B cell (primary cell): ENCODE data around the gene ZNF534. TPM values are rescaled to one million over a fixed set of nuclear protein-coding genes. Genes with fewer than 3 reads are reported as not detected.

ENCODE experiments used
- ATAC-seq: fragments of 200-7000 bp; cut with Tn5 transposase; one replicate; pipeline ENCODE4 v1.10.0; 2021; ENCODE audit warnings: low read depth, mild to moderate bottlenecking, moderate number of reproducible peaks, moderate library complexity
- CTCF ChIA-PET: fragments of 350-600 bp; sonication (Branson Sonifier 250); formaldehyde crosslinking; loops from one replicate; lab custom pipeline; 2021; ENCODE audit warnings: antibody characterized with exemption, inconsistent platforms; lab: Charles Lee
- POLR2A ChIA-PET: fragments of 350-600 bp; sonication (Branson Sonifier 250); formaldehyde crosslinking; loops from one replicate; lab custom pipeline; 2021; ENCODE audit warnings: antibody characterized with exemption; lab: Charles Lee
- DNase-seq: peaks from one replicate; pipeline ENCODE4 v3.0.0; 2013
- H2AFZ ChIP-seq: 2 replicates; pipeline ENCODE4 v1.6.1; 2012; ENCODE audit warnings: mild to moderate bottlenecking, low read depth, low read length; ENCODE audit not compliant: insufficient read depth, poor library complexity, severe bottlenecking
- H3K27ac ChIP-seq, 2 donors: 1 replicate in 1 of 2; 2 replicates in 1 of 2; pipeline ENCODE4 v1.5.1; 2012 to 2013; ENCODE audit warnings: low read length in 2 of 2, mild to moderate bottlenecking in 2 of 2, moderate library complexity in 1 of 2
- H3K27me3 ChIP-seq, 4 experiments: fragments of 200-600 bp in 1 of 4; sonication (generic) in 1 of 4; replicated peaks in 1 of 4; 1 replicate in 2 of 4; 2 replicates in 2 of 4; pipeline versions ENCODE4 v1.6.1 to v1.7.0; 2013 to 2016; ENCODE audit warnings: low read length in 3 of 4, mild to moderate bottlenecking in 2 of 4, mixed read lengths in 1 of 4, moderate library complexity in 1 of 4; ENCODE audit not compliant: insufficient read depth in 4 of 4, control insufficient read depth in 3 of 4; ENCODE audit errors: control extremely low read depth in 1 of 4
- H3K36me3 ChIP-seq, 2 experiments: replicated peaks in 1 of 2; 1 replicate in 1 of 2; 2 replicates in 1 of 2; pipeline versions ENCODE4 v1.6.1 to v1.7.1; 2013; ENCODE audit warnings: low read length in 1 of 2; ENCODE audit not compliant: insufficient read depth in 2 of 2, control insufficient read depth in 1 of 2; ENCODE audit errors: control extremely low read depth in 1 of 2, extremely low read depth in 1 of 2
- H3K4me1 ChIP-seq, 2 donors: fragments of 200-600 bp in 1 of 2; sonication (generic) in 1 of 2; 1 replicate in 1 of 2; 2 replicates in 1 of 2; pipeline versions ENCODE4 v1.5.1 to v1.6.1; 2013 to 2017; ENCODE audit warnings: low read length in 2 of 2; ENCODE audit not compliant: control insufficient read depth in 2 of 2, insufficient read depth in 2 of 2
- H3K4me2 ChIP-seq: replicated peaks from 2 replicates; pipeline ENCODE3; 2012; ENCODE audit warnings: mild to moderate bottlenecking, low read depth, low read length; ENCODE audit not compliant: poor library complexity, severe bottlenecking
- H3K4me3 ChIP-seq, 5 experiments: fragments of 200-600 bp in 1 of 5; sonication (generic) in 1 of 5; 1 replicate in 3 of 5; 2 replicates in 2 of 5; pipeline versions ENCODE4 v1.5.1 to v1.7.0; 2011 to 2016; ENCODE audit warnings: low read length in 4 of 5, mild to moderate bottlenecking in 4 of 5, low read depth in 2 of 5, control low read depth in 1 of 5, moderate library complexity in 1 of 5; ENCODE audit not compliant: insufficient read depth in 1 of 5; ENCODE audit errors: control extremely low read depth in 1 of 5, extremely low read depth in 1 of 5
- H3K79me2 ChIP-seq: fragments of 200-600 bp; sonication (generic); one replicate; pipeline ENCODE4 v1.6.0; 2016; ENCODE audit warnings: low read length; ENCODE audit not compliant: control insufficient read depth, insufficient read depth
- H3K9ac ChIP-seq: fragments of 200-600 bp; sonication (generic); 2 replicates; pipeline ENCODE4 v1.6.1; 2017; ENCODE audit warnings: mild to moderate bottlenecking, low read length, moderate library complexity
- H3K9me3 ChIP-seq, 3 donors: one replicate each; pipeline versions ENCODE4 v1.6.1 to v1.7.1; 2013; ENCODE audit warnings: low read length in 2 of 3; ENCODE audit not compliant: control insufficient read depth in 2 of 3, insufficient read depth in 1 of 3; ENCODE audit errors: control extremely low read depth in 1 of 3
- H4K20me1 ChIP-seq: 2 replicates; pipeline ENCODE4 v1.6.0; 2012; ENCODE audit warnings: mild to moderate bottlenecking, low read length; ENCODE audit not compliant: insufficient read depth, control insufficient read depth, poor library complexity, severe bottlenecking
- H3K27ac Mint-ChIP-seq: one replicate; pipeline ENCODE4 v1.8.0; 2021; ENCODE audit warnings: mixed read lengths
- H3K27me3 Mint-ChIP-seq: one replicate; pipeline ENCODE4 v1.8.0; 2021; ENCODE audit warnings: mixed read lengths
- H3K4me1 Mint-ChIP-seq: one replicate; pipeline ENCODE4 v1.8.0; 2021; ENCODE audit warnings: mixed read lengths
- H3K4me3 Mint-ChIP-seq: one replicate; pipeline ENCODE4 v1.8.0; 2021; ENCODE audit warnings: mixed read lengths
- H3K9me3 Mint-ChIP-seq: one replicate; pipeline ENCODE4 v1.8.0; 2022; ENCODE audit warnings: mixed read lengths; ENCODE audit not compliant: insufficient read depth
- CTCF ChIP-seq: fragments of 200-600 bp; IDR thresholded peaks from one replicate; pipeline ENCODE4 v1.8.0; 2022; ENCODE audit warnings: antibody characterized with exemption, mild to moderate bottlenecking
- EZH2 ChIP-seq: IDR thresholded peaks from 2 replicates; pipeline ENCODE4 v1.6.1; 2012; ENCODE audit warnings: borderline replicate concordance, low read depth, mild to moderate bottlenecking, moderate library complexity, low read length; ENCODE audit not compliant: insufficient read depth, poor library complexity, severe bottlenecking
- WGBS: methylation state at CpG from one replicate; pipeline ENCODE4 v1.1.5; 2013; ENCODE audit warnings: missing lambda C conversion rate; ENCODE audit not compliant: insufficient coverage; 5-methylcytosine and 5-hydroxymethylcytosine counted together
- intact Hi-C: fragments of 100-400 bp; cut with micrococcal nuclease; formaldehyde crosslinking; loops from one replicate; pipeline ENCODE4 v1.10.0; 2022
- polyA plus RNA-seq: library from polyadenylated mRNA; depleted of rRNA; stranded (reverse); fragments of >200 nt; gene quantifications from 2 replicates; pipeline ENCODE4 v1.2.3, GENCODE V29; 2012
- total RNA-seq, 2 donors: library from RNA; stranded (reverse); fragments of 120-200 nt in 1 of 2; gene quantifications; 1 replicate in 1 of 2; 2 replicates in 1 of 2; pipeline versions ENCODE4 v1.2.3 to v1.2.4, GENCODE V29; 2013 to 2022

The ZNF534 gene
- total and polyA plus RNA-seq, 2 donors (not counting 1 experiment from before 2014, with no cell fraction given): 0.04 TPM; not detected in 1

- Histone ChIP-seq H2AFZ (peak within 1 kb of the TSS; percentile 78), H3K27ac (peak within 1 kb of the TSS; percentile 60 to 77), H3K27me3 (no peaks in the 10 kb centered on the region), H3K9me3 (peaks cover 7 to 65% (median 22%) of the 10 kb centered on the region in 3 donors), H3K36me3 (peaks cover 6 to 14% of the 10 kb centered on the region in 2 experiments), H4K20me1 (no peaks in the 10 kb centered on the region), H3K79me2 (peaks cover 4% of the 10 kb centered on the region), H3K4me1 (peaks cover 15 to 17% of the 10 kb centered on the region in 2 donors), H3K4me3 (peak within 1 kb of the TSS; percentile 61 to 89 (median 72)), H3K4me2 (peak within 1 kb of the TSS; percentile 65), H3K9ac (peak within 1 kb of the TSS; percentile 66)
- peak within 1 kb of the TSS; percentile 90 for H3K4me3 Mint-ChIP-seq
- H3K27me3 Mint-ChIP-seq: no peaks in the 10 kb centered on the region
- H3K27ac Mint-ChIP-seq: peak within 1 kb of the TSS; percentile 94
- ATAC-seq (peak; percentile 98), DNase-seq (peak; percentile 92)
- CTCF ChIA-PET: interaction anchor here (0.6 to 1.2 kb wide), 2 partner anchors 28 to 996 kb away, joined by 3 to 4 read pairs; partner anchors contain the start of gene ZNF880
- peaks cover 20% of the 10 kb centered on the region for H3K4me1 Mint-ChIP-seq
- no peak for TF ChIP-seq CTCF
- no peak for TF ChIP-seq EZH2
- 3% methylated on average over 34 of the region's 36 CpGs for WGBS
- POLR2A ChIA-PET: interaction anchor here (1.0 to 1.2 kb wide), 2 partner anchors 28 to 238 kb away, joined by 3 to 4 read pairs; partner anchors contain the start of gene ZNF880
- H3K9me3 Mint-ChIP-seq: peaks cover 14% of the 10 kb centered on the region
- intact Hi-C loops: loop anchor here (1.0 kb wide), 3 partner anchors 28 to 130 kb away; partner anchors contain the start of genes ZNF766, ZNF808 and ZNF880
Measured at GRCh38 chr19:52397310-52398080, 31.5 kb upstream of the ZNF534 start, which contains the start of gene ZNF528. TSS of gene ZNF528 (plus strand) at chr19:52397849. CDS start at chr19:52402014, 4,165 bp downstream.
